Stimulated activated CD8-positive, alpha-beta memory T cell treated with anti-CD3 and anti-CD28 coated beads, Interleukin-15, amount 100 ng/mL, for 4 hours (primary cell): Measurements from ENCODE around the gene NKAP.
"Not testable (repeated sequence)": the region's sequence is repeated elsewhere in the genome, so short reads cannot be mapped to it uniquely, and the experiment has no call there.

Source experiments
- DNase-seq, 2 donors: peaks; one replicate each; pipeline ENCODE4 v3.0.0-alpha.2; 2020; ENCODE audit warnings: low read depth in 2 of 2

The NKAP gene

DNA sequence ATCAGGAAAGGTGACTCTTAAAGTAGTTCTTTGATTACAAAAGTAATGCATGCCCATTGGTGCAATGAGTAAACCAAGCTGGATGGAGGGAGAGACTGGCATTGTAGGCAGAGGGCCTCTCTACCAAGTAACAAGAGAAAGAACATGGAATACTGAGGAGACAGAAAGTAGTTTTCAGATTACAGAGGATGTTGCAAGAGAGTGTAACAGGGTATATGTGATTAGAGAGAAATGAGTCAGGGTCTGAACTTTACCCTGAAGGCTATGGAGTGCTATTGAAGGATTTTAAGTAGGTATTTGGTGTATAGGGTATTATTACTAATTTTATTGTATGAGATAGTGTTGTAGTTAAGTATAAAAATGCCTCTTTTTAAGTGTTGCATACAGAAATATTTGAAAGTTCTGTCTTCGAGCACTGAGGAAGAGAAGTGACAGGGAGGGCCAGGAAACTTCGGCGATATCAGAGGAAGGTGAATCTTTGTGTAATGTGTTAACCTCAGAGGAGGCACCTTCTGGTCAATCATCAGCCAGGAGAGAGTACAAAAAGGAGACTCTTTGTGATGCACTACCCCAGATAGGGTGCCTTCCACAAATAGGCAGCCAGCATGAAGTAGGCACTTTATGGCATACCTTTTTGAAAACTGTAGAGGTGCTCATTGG, 8.2 kb downstream of the NKAP start:
- DNase-seq = no peak

DNA sequence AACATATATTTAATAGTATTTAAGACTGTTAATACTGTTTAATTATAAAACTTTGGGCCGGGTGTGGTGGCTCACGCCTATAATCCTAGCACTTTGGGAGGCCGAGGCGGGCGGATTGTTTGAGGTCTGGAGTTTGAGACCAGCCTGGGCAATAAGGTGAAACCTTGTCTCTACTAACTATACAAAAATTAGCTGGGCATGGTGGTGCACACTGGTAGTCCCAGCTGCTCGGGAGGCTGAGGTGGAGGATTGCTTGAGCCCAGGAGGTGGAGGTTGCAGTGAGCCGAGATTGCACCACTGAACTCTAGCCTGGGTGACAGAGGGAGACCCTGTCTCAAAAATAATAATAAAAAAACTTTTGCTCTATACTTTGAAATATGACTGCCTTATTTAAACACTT, 21.2 kb downstream of the NKAP start:
- not testable (repeated sequence) for DNase-seq

DNA sequence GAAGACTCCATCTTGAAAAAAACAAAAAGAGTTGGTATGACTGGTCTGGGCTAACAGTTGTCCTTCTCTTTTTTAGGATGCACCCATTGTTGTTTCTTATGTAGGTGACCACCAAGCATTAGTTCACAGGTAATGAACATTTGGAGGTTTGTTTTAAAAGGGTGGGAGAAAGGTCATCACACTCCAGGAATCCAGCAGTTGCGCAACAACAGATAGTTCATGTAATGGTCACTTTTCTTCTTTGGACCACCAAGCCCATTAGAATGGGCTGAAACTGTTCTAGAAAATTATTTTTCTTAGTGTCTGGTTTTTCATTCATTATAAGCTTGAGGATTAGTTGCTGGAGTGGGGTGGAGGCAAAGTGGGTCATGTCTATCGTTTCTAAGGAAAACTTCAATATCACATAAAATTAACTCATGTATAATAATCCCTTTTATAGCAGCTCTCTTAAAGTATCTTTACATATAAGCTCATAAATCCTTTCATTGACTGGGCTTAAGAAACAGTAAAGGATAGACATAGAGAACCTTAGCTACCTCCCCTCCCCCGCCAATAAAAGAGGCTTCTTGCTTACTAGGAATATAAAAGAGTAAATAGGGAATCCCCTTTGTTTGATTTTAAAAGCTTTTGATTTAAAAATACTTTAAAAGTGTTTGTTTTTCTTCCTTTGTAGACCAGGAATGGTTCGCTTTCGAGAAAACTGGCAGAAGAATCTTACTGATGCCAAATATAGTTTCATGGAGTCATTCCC, 23.5 kb downstream of the NKAP start:
- DNase-seq = no peak

DNA sequence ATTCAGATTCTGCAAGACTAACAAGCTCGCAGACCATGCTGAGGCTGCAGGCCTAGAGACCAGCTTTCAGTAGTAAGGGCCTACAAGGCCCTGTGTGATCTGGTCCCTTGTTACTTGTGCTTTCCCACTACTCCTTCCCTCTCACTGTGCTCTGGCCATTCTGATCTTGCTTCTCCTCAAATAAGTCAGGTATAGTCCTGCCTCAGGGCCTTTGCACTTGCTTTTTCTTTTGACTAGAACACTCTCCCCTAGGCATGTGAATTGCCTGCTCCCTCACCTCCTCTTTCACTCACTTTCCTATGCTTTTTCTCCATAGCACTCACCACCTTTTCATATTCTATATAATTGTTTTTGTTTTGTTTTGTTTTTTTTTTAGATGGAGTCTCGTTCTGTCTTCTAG, 25.7 kb downstream of the NKAP start:
- no peak for DNase-seq

DNA sequence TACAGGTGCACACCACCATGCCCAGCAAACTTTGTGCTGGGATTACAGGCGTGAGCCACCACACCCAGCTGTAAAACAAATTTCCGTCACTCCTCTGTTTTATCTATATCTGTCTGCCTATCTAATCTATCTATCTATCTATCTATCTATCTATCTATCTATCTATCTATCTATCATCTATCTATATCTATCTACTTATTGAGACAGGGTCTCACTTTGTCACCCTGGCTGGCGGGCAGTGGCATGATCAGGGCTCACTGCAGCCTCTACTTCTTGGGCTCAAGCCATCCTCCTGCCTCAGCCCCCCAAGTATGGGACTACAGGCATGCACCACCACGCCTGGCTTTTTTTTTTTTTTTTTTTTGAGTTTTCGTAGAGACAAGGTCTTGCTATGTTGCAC, 27.2 kb downstream of the NKAP start:
- no peak for DNase-seq

DNA sequence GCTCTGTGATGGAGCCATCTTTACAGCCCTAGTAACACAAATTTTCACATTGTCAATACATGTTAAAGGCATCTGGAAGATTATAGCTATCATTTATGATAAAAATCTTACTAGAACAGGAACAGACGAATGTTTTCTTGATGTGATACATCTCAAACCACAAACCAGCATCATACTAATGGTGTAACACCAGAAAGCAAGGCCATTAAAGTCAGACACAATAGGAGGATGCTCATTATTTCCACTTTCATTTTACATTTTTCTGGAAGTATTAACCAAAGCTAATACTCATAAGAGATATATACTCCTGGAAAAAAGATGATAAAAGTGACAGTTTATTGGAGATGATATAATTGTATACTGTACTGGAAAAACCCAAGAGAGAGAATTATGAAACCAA, 42.6 kb downstream of the NKAP start:
- DNase-seq = no peak

DNA sequence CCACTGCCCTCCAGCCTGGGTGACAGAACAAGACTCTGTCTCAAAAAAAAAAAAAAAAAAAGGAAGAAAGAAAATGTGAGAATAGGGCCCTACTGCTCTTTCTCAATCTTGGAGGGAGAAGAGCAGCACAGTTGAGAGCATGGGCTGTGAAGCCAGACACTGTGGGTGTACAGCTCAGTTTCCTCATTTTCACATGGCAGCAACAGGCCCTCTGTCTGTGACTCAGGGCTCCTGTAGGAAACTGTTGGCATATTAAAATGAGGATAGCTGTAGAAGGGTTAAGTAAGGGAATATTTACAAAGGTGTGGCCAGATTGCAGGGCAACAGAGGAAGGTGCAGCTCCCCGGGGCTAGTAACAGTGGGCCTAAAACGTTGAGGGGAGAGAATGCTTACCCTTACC, 44.4 kb downstream of the NKAP start:
- no peak for DNase-seq

- no peak for DNase-seq
Measured at GRCh38 chrX:119895843-119896326, 47.7 kb downstream of the NKAP start, which contains the start of gene AKAP14. AKAP14 (plus strand) TSS chrX:119895893; CDS start chrX:119903224, 7,331 bp downstream.

- not testable (repeated sequence) for DNase-seq
Measured at GRCh38 chrX:119891961-119892692, 51.4 kb downstream of the NKAP start.

DNA sequence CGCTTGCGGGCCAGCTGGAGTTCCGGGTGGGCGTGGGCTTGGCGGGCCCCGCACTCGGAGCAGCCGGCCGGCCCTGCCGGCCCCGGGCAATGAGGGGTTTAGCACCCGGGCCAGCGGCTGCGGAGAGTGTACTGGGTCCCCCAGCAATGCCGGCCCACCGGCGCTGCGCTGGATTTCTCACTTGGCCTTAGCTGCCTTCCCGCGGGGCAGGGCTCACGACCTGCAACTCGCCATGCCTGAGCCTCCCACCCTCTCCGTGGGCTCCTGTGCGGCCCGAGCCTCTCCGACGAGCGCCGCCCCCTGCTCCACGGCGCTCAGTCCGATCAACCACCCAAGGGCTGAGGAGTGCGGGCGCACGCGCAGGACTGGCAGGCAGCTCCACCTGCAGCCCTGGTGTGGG, 52.9 kb downstream of the NKAP start:
- DNase-seq = not testable (repeated sequence)

GRCh38 chrX:119887721-119888425, 55.7 kb downstream of the NKAP start:
- DNase-seq = peak in 1 of 2 donors; percentile 22

- no peak for DNase-seq
Measured at GRCh38 chrX:119885554-119886428, 57.8 kb downstream of the NKAP start.

DNA sequence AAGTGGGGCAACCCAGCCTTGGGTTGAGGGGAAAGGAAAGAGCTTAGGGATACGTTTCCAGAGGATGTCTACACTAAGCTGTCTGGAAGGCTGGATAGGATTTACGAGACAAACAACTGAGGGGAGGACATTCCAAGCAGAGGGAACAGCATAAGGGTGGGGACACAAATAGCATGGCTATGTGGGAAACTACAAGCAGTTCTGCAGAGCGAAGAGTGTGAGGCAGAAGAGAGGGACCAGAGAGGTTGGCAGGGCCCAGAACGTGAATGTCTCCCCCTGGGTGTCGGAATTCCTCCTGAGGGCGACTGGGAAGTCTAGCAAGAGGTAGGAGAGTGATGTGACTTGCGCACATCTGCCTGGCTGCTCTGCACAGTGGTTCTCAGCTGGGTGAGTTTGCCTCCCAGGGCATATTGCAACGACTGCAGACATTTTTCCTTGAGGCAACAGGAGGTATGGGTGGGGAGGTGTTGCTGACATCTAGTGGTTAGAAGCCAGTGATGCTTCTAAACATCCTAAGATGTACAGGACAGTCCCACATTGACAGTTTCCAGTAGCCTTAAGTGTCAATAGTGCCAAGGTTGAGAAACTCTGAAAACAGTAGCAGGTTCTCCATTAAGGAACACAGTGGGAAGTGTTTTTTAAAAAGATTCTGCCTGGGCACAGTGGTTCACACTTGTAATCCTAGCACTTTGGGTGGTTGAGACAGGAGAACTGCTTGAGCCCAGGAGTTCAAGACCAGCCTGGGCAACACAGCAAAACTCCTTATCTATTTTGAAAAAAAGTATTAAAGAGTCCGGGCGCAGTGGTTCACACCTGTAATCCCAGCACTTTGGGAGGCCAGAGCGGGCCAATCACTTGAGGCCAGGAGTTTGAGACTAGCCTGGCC, 62.8 kb downstream of the NKAP start:
- DNase-seq = no peak

GRCh38 chrX:119880076-119880475, 63.5 kb downstream of the NKAP start:
- no peak for DNase-seq

DNA sequence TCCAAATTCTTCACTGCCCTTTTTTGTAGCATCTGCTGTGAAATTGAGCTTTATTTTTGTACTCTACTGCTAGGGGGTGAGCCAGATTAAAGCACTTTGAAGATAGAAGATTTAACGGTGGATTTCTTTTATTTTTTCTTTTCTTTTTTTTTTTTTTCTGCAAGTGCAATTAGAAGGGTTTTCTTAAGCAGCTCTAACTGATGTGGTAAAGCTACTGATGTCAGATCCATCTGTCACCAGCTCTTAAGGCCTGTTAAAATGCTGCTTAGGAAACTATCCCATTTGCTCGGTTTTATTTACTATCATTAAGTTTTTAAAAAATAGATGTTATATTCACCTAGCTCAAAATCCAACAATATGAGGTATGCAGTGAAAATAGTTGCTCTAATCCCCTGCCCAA, 64.8 kb downstream of the NKAP start:
- no peak for DNase-seq

DNA sequence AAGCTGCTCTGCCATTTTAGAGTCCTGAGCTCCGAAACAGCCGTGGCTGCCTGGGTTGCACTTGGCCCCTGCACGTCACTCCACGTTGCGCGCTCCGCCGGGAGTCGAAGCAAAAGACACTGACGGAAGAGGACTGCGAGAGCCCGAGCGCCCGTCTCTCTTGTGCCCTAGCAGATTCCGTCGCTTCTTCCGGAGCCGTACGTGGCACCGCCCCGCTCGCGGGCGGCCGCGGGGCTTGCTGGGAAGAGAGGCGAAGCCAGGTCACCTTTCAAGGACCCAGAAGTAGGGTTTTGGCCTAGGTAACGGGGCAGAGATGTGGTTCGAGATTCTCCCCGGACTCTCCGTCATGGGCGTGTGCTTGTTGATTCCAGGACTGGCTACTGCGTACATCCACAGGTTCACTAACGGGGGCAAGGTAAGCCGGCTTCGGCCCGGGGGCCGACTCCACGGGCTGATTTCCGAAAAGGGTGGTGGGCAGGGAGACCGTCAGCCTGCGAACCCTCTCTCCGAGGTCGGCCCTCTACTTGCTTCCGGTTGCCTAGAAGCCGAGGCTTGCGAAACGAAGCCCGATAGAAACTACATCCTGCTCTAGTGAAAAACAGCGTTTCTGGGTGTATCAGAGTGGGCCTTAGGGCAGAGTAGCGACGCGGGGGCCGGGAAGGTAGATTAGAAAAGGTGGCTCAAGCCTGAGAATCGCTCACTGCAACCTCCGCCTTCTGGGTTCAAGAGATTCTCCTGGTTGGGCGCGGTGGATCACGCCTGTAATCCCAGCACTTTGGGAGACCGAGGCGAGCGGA, 71.8 kb downstream of the NKAP start, which contains the start of the genes NDUFA1 and RNF113A:
Gene NDUFA1, plus strand, starts transcription at position 234 of the 797 bp plus-strand sequence. Its CDS starts 80 bp downstream, at position 314.
Gene RNF113A, minus strand, starts transcription at position 135 of the 797 bp plus-strand sequence. Its CDS starts 120 bp downstream, at position 15.
- DNase-seq = peak; percentile 68 to 72

GRCh38 chrX:119871245-119871598, 72.3 kb downstream of the NKAP start:
- no peak for DNase-seq
